NCI-H1436 treated with DMSO at 0.1 percent for 48 hours (cell line): ENCODE measurements around the gene ZNF609.

Experiments used
- DNase-seq: peaks from one replicate; lab custom pipeline; 2025; lab: John Stamatoyannopoulos, UW

ZNF609 gene

GRCh38 chr15:64502151-64502550 is 41.8 kb downstream of the ZNF609 start:
- DNase-seq, result no peak

- DNase-seq, result no peak
These were observed 42.2 kb downstream of the ZNF609 start for GRCh38 chr15:64502551-64502950.

GRCh38 chr15:64503197-64503596 is 42.8 kb downstream of the ZNF609 start:
- DNase-seq, result no peak

GRCh38 chr15:64503640-64504039 is 43.3 kb downstream of the ZNF609 start:
- no peak for DNase-seq

- no peak for DNase-seq
These were observed 47.0 kb downstream of the ZNF609 start for GRCh38 chr15:64507293-64507802.

GRCh38 chr15:64507845-64508244 is 47.5 kb downstream of the ZNF609 start:
- no peak for DNase-seq

GRCh38 chr15:64513823-64514222 is 53.4 kb downstream of the ZNF609 start:
- DNase-seq, result no peak

- DNase-seq, result no peak
These were observed 54.8 kb downstream of the ZNF609 start for GRCh38 chr15:64515196-64515595.

- no peak for DNase-seq
These were observed 55.4 kb downstream of the ZNF609 start for GRCh38 chr15:64515825-64516224.

- no peak for DNase-seq
These were observed 59.5 kb downstream of the ZNF609 start for GRCh38 chr15:64519897-64520296.

- DNase-seq, result no peak
These were observed 60.8 kb downstream of the ZNF609 start for GRCh38 chr15:64521201-64521600.

- no peak for DNase-seq
These were observed 61.4 kb downstream of the ZNF609 start for GRCh38 chr15:64521726-64522164.

GRCh38 chr15:64522226-64522823 is 61.9 kb downstream of the ZNF609 start:
- no peak for DNase-seq

GRCh38 chr15:64523240-64523639 is 62.9 kb downstream of the ZNF609 start:
- no peak for DNase-seq

- no peak for DNase-seq
These were observed 64.4 kb downstream of the ZNF609 start for GRCh38 chr15:64524778-64525177.

GRCh38 chr15:64525828-64526530 is 65.6 kb downstream of the ZNF609 start:
- DNase-seq, result no peak

- DNase-seq, result no peak
These were observed 67.0 kb downstream of the ZNF609 start for GRCh38 chr15:64527263-64527984.

GRCh38 chr15:64528871-64529270 is 68.5 kb downstream of the ZNF609 start:
- DNase-seq, result no peak

- DNase-seq, result no peak
These were observed 70.1 kb downstream of the ZNF609 start for GRCh38 chr15:64530472-64530871.

- no peak for DNase-seq
These were observed 70.5 kb downstream of the ZNF609 start for GRCh38 chr15:64530918-64531317.

GRCh38 chr15:64532521-64533315 is 72.3 kb downstream of the ZNF609 start:
- no peak for DNase-seq
